Vagina (tissue), 2 donors: ENCODE measurements around the gene USP49. TPM values are rescaled to one million over a fixed set of nuclear protein-coding genes. Genes with fewer than 3 reads are reported as not detected.

Source experiments
- DNase-seq, 2 donors: peaks; one replicate each; pipeline ENCODE4 v3.0.0-alpha.2; 2017; ENCODE audit errors: extremely low spot score in 2 of 2
- H3K27ac ChIP-seq: fragments of 200-600 bp; sonication (generic); one replicate; pipeline ENCODE4 v1.5.1; 2019
- H3K27me3 ChIP-seq: fragments of 200-600 bp; sonication (generic); one replicate; pipeline ENCODE4 v1.5.1; 2019
- H3K36me3 ChIP-seq, 2 donors: fragments of 200-600 bp; sonication (generic); one replicate each; pipeline ENCODE4 v1.5.1; 2017 to 2019
- H3K4me1 ChIP-seq: fragments of 200-600 bp; sonication (generic); one replicate; pipeline ENCODE4 v1.5.1; 2019
- H3K4me3 ChIP-seq, 2 donors: fragments of 200-600 bp; sonication (generic); 1 replicate in 1 of 2; 2 replicates in 1 of 2; pipeline ENCODE4 v1.5.1; 2016 to 2019
- H3K9me3 ChIP-seq: fragments of 200-600 bp; sonication (generic); one replicate; pipeline ENCODE4 v1.5.1; 2019
- CTCF ChIP-seq, 3 experiments: fragments of 450-650 bp in 2 of 3; fragments of 200-600 bp in 1 of 3; sonication (generic) in 1 of 3; IDR thresholded peaks; one replicate each; pipeline ENCODE4 v1.5.1; 2017 to 2019; ENCODE audit warnings: antibody characterized with exemption in 3 of 3, mild to moderate bottlenecking in 2 of 3, moderate library complexity in 2 of 3
- POLR2A ChIP-seq, 2 donors: fragments of 450-650 bp; IDR thresholded peaks; one replicate each; pipeline ENCODE4 v1.6.1; 2017; ENCODE audit warnings: antibody characterized with exemption in 2 of 2, mild to moderate bottlenecking in 2 of 2, moderate library complexity in 2 of 2
- POLR2AphosphoS5 ChIP-seq, 2 donors: sonication (generic); formaldehyde crosslinking; IDR thresholded peaks; one replicate each; pipeline ENCODE4 v1.9.0; 2017; ENCODE audit warnings: antibody characterized with exemption in 2 of 2, mild to moderate bottlenecking in 2 of 2, low read depth in 1 of 2; ENCODE audit not compliant: insufficient read depth in 1 of 2
- intact Hi-C: fragments of 100-400 bp; cut with DNase I; formaldehyde crosslinking; loops from one replicate; pipeline ENCODE4 v1.15.1; 2023
- total RNA-seq: library from RNA; depleted of rRNA; stranded (reverse); fragments of >200 nt; gene quantifications from one replicate; pipeline ENCODE4 v1.2.3, GENCODE V29; 2016

USP49 gene
- total RNA-seq, 1 donor from 2014 or later, result 9.1 TPM

GRCh38 chr6:41785254-41785653 is 109.9 kb downstream of the USP49 start:
- Histone ChIP-seq H3K9me3 (no peaks in the 10 kb centered on the region), H3K4me3 (peak overlapping the region in 1 of 2 donors; percentile 84), H3K36me3 (peaks cover 0 to 13% of the 10 kb centered on the region in 2 donors), H3K27me3 (no peaks in the 10 kb centered on the region), H3K27ac (peak overlapping the region; percentile 15), H3K4me1 (peaks cover 67% of the 10 kb centered on the region)
- no peak for DNase-seq
- intact Hi-C loops, result no loop called here
- TF ChIP-seq POLR2AphosphoS5 (IDR thresholded peaks at IDR 0.05; ENCODE audit: insufficient read depth in 1 of 2, low read depth in 1 of 2) (no peak), POLR2A (IDR thresholded peaks at IDR 0.05) (no peak), CTCF (IDR thresholded peaks at IDR 0.05) (no peak)

- Histone ChIP-seq H3K27ac (no peak overlapping the region), H3K4me3 (no peak overlapping the region), H3K4me1 (peaks cover 66% of the 10 kb centered on the region), H3K9me3 (no peaks in the 10 kb centered on the region), H3K36me3 (peaks cover 0 to 7% of the 10 kb centered on the region in 2 donors), H3K27me3 (no peaks in the 10 kb centered on the region)
- intact Hi-C loops, result no loop called here
- TF ChIP-seq CTCF (IDR thresholded peaks at IDR 0.05) (no peak), POLR2AphosphoS5 (IDR thresholded peaks at IDR 0.05; ENCODE audit: insufficient read depth in 1 of 2, low read depth in 1 of 2) (peak in 1 of 2 donors; percentile 44), POLR2A (IDR thresholded peaks at IDR 0.05) (no peak)
- DNase-seq, result no peak
Observed at GRCh38 chr6:41784581-41785171, 110.5 kb downstream of the USP49 start.

GRCh38 chr6:41783106-41783780 is 111.9 kb downstream of the USP49 start:
- no peaks in the 10 kb centered on the region for H3K27me3 ChIP-seq

GRCh38 chr6:41781366-41781730 is 113.8 kb downstream of the USP49 start:
- no peaks in the 10 kb centered on the region for H3K27me3 ChIP-seq
- H3K9me3 ChIP-seq, result no peaks in the 10 kb centered on the region
- no peak for DNase-seq
- no peak for TF ChIP-seq POLR2A (IDR thresholded peaks at IDR 0.05)
- TF ChIP-seq POLR2AphosphoS5 (IDR thresholded peaks at IDR 0.05; ENCODE audit: insufficient read depth in 1 of 2, low read depth in 1 of 2), result no peak
- TF ChIP-seq CTCF (IDR thresholded peaks at IDR 0.05), result no peak
- intact Hi-C loops, result loop anchor here (2.0 kb wide), 1 partner anchor 263 kb away; no protein-coding TSS in a partner anchor
- peaks cover 0 to 8% of the 10 kb centered on the region in 2 donors for H3K36me3 ChIP-seq
- H3K4me3 ChIP-seq, result peak overlapping the region; percentile 83 to 89
- peak overlapping the region; percentile 94 for H3K27ac ChIP-seq
- peaks cover 49% of the 10 kb centered on the region for H3K4me1 ChIP-seq

More at GRCh38 chr6:41783106-41783780, 111.9 kb downstream of the USP49 start:
- no peaks in the 10 kb centered on the region for H3K36me3 ChIP-seq
- no peak overlapping the region for H3K4me3 ChIP-seq
- intact Hi-C loops, result no loop called here
- TF ChIP-seq POLR2A (IDR thresholded peaks at IDR 0.05), result no peak
- TF ChIP-seq CTCF (IDR thresholded peaks at IDR 0.05), result no peak
- TF ChIP-seq POLR2AphosphoS5 (IDR thresholded peaks at IDR 0.05; ENCODE audit: insufficient read depth in 1 of 2, low read depth in 1 of 2), result no peak
- H3K9me3 ChIP-seq, result no peaks in the 10 kb centered on the region
- no peak overlapping the region for H3K27ac ChIP-seq
- H3K4me1 ChIP-seq, result peaks cover 60% of the 10 kb centered on the region
- no peak for DNase-seq
